LNCaP clone FGC (cell line): ENCODE results near the gene CXCL11.

Experiments used
- DNase-seq: peaks from one replicate; pipeline ENCODE4 v3.0.0-alpha.2; 2011; ENCODE audit warnings: low read depth
- H3K4me3 ChIP-seq: 2 replicates; pipeline ENCODE4 v1.5.1; 2011; ENCODE audit warnings: mild to moderate bottlenecking, low read depth, low read length, control low read depth
- CTCF ChIP-seq: IDR thresholded peaks from 2 replicates; pipeline ENCODE4 v1.5.1; 2012; ENCODE audit warnings: mild to moderate bottlenecking; ENCODE audit not compliant: control insufficient read depth, insufficient read depth; ENCODE audit errors: extremely low read depth

Gene CXCL11

GRCh38 chr4:76067652-76068286 lies 31.9 kb upstream of the CXCL11 start:
- H3K4me3 ChIP-seq, result no peak overlapping the region
- TF ChIP-seq CTCF, result peak; percentile 90
- DNase-seq, result peak; percentile 50

- no peak for DNase-seq
- H3K4me3 ChIP-seq, result no peak overlapping the region
- no peak for TF ChIP-seq CTCF
Measured at GRCh38 chr4:76066546-76066945, 30.7 kb upstream of the CXCL11 start.

- no peak overlapping the region for H3K4me3 ChIP-seq
- no peak for TF ChIP-seq CTCF
- no peak for DNase-seq
Measured at GRCh38 chr4:76061982-76062381, 26.1 kb upstream of the CXCL11 start.

GRCh38 chr4:76061421-76061820 lies 25.6 kb upstream of the CXCL11 start:
- no peak overlapping the region for H3K4me3 ChIP-seq
- TF ChIP-seq CTCF, result no peak
- no peak for DNase-seq

GRCh38 chr4:76060506-76060905 lies 24.6 kb upstream of the CXCL11 start:
- DNase-seq, result no peak
- no peak overlapping the region for H3K4me3 ChIP-seq
- TF ChIP-seq CTCF, result no peak

- no peak for TF ChIP-seq CTCF
- no peak overlapping the region for H3K4me3 ChIP-seq
- no peak for DNase-seq
Measured at GRCh38 chr4:76059750-76060149, 23.9 kb upstream of the CXCL11 start.

GRCh38 chr4:76058888-76059426 lies 23.1 kb upstream of the CXCL11 start:
- TF ChIP-seq CTCF, result no peak
- H3K4me3 ChIP-seq, result no peak overlapping the region
- no peak for DNase-seq
